NCI-H345 (cell line): Measurements from ENCODE around the gene NMB.
A peak's percentile ranks its signal among the peaks of the same experiment; 100 is the strongest.
"Not testable (repeated sequence)": the region's sequence is repeated elsewhere in the genome, so short reads cannot be mapped to it uniquely, and the experiment has no call there.

Source experiments
- DNase-seq: peaks from one replicate; lab custom pipeline; 2025; lab: John Stamatoyannopoulos, UW

The NMB gene

GRCh38 chr15:84658080-84658787 lies at the start of gene NMB:
TSS of gene NMB (minus strand) at chr15:84658199. CDS start at chr15:84658152, 47 bp downstream.
- peak; percentile 69 for DNase-seq

GRCh38 chr15:84703808-84704207 lies 45.8 kb upstream of the NMB start:
- no peak for DNase-seq

- DNase-seq, result no peak
Observed at GRCh38 chr15:84702961-84703482, 45.0 kb upstream of the NMB start.

GRCh38 chr15:84699538-84700191 lies 41.7 kb upstream of the NMB start:
- no peak for DNase-seq

- no peak for DNase-seq
Observed at GRCh38 chr15:84697236-84697990, 39.4 kb upstream of the NMB start.

- DNase-seq, result no peak
Observed at GRCh38 chr15:84696757-84697156, 38.8 kb upstream of the NMB start.

GRCh38 chr15:84690342-84690741 lies 32.3 kb upstream of the NMB start:
- DNase-seq, result no peak

GRCh38 chr15:84689858-84690257 lies 31.9 kb upstream of the NMB start:
- DNase-seq, result no peak

GRCh38 chr15:84686446-84686845 lies 28.4 kb upstream of the NMB start:
- DNase-seq, result not testable (repeated sequence)

- no peak for DNase-seq
Observed at GRCh38 chr15:84685304-84685703, 27.3 kb upstream of the NMB start.

- DNase-seq, result no peak
Observed at GRCh38 chr15:84684092-84684491, 26.1 kb upstream of the NMB start.

GRCh38 chr15:84681831-84682230 lies 23.8 kb upstream of the NMB start:
- no peak for DNase-seq

GRCh38 chr15:84671211-84671610 lies 13.2 kb upstream of the NMB start:
- no peak for DNase-seq

GRCh38 chr15:84669726-84670125 lies 11.7 kb upstream of the NMB start:
- no peak for DNase-seq

GRCh38 chr15:84668221-84668982 lies 10.4 kb upstream of the NMB start:
- no peak for DNase-seq

- no peak for DNase-seq
Observed at GRCh38 chr15:84666373-84666772, 8.4 kb upstream of the NMB start.

GRCh38 chr15:84661001-84661400 lies 3.0 kb upstream of the NMB start:
- DNase-seq, result no peak

GRCh38 chr15:84659904-84660781 lies 2.1 kb upstream of the NMB start:
- DNase-seq, result no peak

GRCh38 chr15:84658788-84659411 lies 901 bp upstream of the NMB start:
- no peak for DNase-seq

- no peak for DNase-seq
Observed at GRCh38 chr15:84657748-84658079, 285 bp downstream of the NMB start.

GRCh38 chr15:84656972-84657371 lies 1.0 kb downstream of the NMB start:
- no peak for DNase-seq
